ENCODE data around the gene HEPHL1.

HEPHL1 gene

DNA sequence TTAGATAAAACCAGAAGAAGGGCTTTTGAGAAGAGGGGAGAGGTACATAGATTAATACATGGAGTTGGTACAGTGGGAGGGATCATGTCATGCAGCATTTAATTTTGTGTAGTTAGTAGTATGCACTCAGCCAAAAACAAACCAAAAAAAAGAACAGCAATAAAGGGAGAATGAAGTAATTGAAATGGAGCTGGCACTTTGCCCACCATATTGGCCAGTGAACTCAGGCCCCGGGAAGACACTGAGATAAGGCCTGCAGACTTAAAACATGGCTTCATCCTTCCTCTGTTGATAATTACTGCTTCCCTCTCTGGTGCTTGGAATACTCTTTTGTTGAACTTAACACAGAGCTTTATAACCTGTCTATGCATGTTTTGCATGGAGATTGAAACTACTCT is 110.6 kb downstream of the HEPHL1 start:
- no peak for DNase-seq

DNA sequence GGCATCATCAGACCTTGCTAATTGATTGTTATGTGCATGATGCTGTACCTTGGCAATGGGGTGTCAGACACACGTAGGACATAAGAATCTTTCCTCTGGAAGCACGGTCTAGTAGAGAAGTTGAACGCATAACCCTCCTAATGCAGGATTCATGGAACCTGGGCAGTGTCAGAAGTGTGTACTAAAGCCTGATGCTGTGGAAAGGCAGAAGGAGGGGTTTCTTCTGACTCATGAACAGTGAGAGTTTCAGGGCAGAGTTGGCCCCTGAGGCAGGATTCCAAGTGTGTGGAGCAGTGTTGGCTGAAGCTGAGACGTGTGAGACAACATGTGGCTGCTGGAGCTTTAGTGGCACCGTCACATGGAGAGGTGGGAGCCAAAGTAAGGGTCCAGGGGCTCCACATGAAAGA is 111.0 kb downstream of the HEPHL1 start:
- no peak for DNase-seq

DNA sequence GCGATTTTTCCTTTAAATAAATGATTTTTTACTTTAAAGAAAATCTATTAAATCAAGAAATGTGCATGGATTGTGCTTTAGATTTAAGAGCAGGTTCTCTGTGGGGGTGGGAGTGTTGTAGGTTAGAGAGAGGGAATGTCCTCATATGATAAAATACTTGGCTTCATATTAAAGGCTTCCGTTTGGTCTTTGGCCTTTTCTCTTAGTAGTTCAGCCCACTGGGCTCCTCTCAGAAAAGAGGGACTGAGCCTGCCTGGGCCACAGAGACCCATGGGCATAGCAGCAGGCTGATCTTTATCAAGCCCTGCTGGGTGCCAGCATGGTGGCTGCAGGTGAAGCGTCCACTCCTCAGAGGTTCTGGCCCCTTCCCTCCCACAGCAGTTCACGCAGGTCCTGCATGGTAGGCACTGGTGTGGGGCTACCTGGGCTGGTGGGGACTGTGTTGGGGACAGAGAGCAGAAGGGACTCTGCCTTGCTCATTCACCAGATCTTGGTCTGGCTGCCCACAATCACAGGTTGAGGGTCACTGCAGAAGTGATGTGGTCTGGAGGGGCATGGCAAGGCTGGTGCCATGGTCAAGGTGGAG is 111.8 kb downstream of the HEPHL1 start:
- DNase-seq: no peak

DNA sequence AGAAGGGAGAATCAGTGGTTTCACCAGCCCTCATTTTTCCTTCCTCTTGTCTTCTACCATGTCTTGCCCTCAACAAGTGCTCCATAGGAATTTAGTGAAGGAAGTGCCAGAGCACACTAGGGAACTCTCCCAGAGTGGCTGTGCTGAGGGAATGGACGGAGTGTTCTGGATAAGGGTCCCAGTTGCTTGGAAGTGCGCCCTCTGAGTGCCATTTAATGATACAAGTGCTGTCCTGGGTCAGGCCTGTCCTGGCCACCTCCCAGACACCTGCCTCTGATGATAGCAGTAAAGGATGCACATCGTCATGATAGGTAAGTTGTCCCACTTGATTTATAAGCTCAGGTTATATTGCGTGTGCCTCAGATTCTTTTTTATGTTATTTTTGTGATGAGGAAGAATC is 112.6 kb downstream of the HEPHL1 start:
- DNase-seq: no peak

DNA sequence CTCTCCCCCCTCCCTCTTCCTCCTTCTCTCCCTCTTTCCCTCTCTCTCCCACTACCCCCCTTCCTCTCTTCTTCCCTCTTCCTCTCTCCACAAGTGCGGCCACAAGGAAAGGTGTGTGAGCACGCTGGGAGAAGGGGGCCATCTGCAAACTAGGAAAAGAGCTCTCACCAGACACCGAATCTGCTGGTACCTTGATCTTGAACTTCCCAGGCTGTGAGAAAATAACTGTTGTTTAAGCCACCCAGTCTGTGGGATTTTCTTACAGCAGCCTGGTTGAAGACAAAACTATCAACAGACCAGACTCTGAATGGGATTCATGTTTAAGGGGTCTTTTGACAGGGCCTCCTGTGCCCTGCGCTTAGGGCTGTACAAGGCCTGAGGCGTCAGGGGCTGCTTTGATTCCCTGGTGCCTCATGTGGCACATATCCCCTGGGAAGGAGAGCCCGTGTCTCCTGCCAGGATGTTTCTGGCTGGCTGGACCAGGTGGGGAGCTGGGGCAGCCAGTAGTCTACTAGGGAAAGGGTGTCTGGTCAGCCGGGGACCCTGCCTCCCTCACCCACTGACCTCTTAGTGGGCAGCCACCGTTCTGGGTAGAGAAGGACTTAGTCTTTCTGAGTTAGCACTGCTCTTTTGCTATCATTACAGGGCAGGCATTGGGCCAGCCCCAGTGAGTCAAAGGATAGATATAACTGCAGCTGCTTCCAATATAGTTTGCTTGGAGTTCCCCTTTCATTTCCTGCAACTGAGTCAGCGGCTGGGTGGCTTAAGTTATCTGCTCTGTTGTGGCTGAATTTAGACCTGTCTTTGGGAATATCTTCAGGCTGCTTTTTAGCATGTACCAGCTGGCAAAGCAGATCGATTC is 113.7 kb downstream of the HEPHL1 start:
- peak; percentile 61 to 66 for DNase-seq

DNA sequence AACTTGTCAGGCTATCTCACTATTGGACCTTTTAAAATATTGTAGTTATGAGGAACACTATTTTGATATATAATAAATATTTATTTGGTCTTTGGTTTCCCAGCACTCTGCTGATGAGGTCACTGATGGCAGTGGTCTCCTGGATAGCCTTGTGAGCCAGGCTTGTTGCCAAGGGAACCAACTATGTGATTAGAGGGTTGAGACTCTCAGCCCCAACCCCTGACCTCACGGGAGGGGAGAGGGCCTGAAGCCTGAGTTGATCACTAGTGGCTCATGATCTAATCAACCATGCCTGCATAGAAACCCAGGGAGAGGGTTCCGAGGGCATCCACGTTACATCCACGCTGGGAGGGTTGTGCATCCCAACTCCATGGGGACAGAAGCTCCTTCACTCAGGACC is 118.3 kb downstream of the HEPHL1 start:
- no peak for DNase-seq

DNA sequence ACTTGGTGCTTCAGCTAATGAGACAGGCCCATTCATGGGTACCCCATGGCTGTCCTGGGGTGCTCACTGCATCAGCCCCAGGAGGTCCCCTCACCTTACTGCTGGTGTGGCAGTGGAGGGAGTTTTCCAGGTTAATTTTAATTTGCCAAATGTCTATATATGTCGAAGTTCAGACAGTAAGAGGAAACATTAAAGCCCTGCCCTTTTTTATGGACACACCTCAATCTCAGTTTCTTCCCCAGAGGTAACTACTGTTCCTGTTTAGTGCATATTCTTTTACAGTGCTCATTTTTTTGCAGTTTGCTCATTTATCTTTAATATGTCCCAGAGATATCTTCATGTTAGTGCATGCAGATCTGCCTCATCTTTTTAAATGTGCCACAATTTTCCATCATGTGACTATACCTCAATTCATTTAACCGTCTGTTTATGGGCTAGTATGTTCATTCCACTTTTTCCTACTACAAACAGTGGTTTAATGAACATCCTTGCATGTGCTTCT is 119.1 kb downstream of the HEPHL1 start:
- DNase-seq: no peak

DNA sequence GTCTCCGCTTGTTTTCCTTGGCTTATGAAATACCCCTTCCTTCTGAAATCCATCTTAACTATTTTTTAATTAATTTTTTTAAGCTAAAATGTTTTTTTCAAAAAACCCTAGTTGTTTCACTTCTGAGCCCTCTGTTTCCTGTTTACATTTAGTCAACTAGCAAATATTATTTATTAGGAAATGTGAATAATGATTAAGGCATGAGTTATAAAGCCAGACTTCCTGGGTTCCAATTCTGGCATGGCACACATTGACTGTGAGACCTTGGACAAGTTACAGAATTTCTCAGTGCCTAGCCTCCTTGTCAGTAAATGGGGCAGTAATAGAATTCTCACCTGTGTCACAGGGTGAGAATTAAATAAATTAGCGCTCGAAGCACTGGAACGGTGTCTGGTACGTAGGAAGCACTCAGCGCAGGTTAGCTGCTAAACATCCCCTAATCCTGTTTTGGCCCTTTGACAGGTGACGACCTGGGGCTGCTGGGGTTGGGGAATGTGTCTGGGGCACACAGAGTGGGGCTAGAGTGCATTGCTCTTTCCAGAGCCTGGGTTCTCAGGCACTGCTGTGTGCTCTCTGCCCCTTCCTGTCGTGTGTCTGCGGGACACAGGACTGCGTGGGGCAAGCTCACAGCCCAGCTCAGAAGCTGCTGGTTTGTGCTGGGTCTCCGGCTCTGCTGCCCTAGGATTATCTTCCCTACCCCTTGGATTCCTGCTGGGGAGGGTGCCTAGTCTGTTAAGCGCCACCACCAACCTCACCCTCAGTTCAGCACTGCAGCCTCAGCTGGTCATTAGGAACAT is 120.6 kb downstream of the HEPHL1 start:
- no peak for DNase-seq

DNA sequence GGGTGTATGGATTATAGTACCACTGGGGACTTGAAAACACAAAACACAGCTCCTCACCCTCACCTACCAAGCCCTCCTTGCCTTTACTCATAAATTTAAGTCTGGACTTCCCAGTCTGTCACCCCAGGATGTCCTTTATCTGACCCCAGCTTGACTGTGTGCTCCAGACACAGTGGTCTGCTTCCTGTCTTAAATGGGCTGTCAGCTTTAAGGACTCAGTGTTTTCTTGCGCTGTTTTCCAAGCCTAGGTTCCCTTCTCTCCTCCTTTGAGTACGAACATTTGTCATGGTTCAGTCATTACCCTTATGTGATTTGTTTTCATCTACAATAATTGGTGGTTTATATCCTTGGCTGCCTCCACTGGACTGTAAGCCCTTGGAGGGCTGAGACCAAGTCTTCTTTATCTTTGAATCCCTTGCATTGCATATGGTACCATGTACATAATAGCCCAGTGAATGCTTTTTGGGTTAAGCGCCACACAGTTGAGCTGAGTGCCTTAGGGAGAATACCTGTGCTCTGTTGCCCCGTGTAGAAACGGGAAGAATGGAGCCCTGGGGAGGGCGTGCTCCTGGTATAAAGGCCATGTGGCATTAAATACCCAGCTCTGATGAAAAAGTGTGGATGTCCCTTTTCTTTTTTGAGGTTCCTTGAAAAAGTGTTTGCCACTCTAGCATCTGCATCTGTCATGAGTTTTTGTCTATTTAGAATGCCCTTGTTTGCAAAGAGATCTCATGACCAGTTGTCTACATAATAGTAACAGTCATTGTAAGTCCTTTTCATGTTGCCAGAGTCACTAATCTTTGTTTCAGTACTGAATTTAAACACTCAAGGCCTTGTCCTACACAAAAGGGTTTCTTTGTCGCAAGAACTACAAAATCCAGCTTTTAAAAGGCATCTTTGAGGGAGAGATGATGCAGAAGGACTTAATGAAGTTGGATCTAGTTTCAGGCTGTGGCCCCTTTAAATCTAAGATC is 121.4 kb downstream of the HEPHL1 start:
- DNase-seq: peak in 1 of 2 donors; percentile 18

DNA sequence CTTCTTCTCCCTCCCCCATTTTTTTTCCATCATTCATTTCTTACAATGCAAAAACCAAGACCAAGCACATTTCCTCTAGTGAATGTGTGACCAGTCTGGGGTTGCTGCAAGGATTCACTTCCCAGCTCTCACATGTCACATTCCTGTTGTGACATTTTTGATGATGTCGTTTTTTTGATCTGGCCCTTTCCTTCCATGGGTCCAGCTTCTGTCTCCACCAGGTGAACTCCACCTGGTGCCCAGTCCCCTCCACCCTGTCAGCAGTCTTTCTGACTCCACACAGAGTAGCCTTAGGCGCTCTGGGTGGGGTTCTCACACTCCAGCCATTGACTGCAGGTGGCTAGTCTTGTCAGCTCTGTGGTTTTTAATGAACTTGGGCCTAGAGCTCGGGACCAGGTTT is 123.1 kb downstream of the HEPHL1 start:
- peak; percentile 18 to 33 for DNase-seq

DNA sequence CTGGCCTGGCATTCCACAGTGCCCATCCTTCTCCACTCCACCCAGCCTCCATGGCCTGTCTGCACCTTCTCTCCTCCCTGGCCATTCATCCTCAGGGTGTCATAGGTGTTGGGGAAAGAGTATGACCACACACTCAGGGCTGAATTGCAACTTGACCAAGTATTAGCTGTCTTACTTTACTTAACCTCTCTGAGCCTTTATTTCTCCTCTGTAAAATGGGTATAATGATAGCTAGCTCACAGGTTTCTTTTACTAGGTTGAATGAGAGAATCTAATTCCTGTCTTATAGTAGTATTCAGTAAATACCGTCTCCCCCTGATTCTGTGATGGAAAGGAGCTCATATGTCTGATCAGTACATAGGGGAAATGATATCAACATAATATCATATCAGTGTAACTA is 123.5 kb downstream of the HEPHL1 start:
- no peak for DNase-seq

DNA sequence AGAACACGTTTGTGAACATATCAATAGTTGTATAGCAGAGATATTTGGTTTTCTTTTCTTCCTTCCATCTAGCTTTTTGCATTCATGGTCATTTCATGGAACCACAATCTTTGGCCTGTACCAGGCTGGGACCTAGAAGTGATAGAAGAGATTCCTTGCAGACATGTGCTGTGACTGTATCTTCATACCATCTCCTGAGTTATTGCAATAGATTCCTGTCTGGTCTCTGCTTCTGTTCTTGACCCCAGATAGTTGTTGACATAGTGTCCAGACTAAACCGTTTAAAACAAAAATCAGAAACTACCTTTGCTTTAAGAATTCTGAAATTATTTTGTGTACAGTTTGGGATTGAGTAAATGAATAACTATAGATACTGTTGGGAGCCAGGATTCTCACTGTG is 124.3 kb downstream of the HEPHL1 start:
- no peak for DNase-seq

DNA sequence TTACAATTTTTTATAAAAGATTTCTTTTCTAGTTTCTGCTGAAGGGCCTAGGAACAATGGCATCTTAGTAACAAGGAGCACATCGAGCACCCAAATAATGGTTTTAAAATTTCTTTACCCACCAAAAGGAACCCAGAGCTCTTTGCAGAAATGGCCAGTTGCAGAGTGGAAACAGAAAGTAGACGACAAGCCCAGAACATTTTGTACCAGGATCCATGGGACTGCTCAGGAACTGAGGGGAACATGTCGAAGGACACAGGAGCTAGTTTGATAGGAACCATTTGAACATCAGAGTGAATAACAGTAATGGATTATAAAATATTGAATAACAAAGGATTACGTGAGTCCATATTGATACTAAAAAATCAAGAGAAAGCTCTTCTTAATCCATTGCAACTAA is 124.8 kb downstream of the HEPHL1 start:
- DNase-seq: no peak

DNA sequence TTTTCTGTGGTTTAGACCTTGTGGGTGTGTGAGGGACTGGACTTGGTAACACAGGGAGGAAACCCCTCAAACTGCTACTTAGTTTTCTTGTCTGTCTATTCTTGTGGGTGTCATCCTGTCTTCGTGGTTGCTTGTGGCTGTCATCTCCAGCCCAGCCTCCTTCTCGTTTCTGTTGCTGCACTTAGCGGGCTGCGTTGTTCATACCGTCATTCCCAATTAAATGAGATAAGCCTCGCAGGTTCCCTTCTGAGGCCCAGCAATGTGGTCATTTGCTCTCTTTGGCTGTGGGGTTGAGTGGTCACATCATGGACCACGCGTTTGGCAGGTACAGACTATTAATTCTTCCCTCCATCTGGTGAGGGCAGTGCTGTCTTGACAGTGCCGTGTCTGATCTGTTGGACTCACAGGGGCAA is 126.3 kb downstream of the HEPHL1 start:
- peak in 1 of 2 donors; percentile 21 for DNase-seq

DNA sequence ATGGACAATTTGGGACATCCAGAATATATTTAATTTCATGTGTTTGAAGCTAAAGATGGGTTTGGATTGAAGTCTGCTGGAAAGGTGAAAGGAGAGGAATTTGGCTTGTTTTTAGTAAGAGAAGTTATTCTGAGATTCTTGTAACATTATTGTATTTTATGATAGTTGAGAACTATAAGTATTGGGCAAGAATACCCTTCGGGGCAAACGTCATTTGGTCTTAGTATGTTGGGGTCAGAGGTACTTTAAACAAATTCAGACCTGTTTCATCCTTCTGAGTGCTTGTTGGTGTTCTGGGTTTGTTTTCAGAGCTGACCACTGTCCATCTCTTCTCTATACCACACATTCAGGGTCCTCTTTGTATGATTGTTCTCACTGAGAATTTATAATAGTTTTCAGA is 127.0 kb downstream of the HEPHL1 start:
- DNase-seq: no peak

DNA sequence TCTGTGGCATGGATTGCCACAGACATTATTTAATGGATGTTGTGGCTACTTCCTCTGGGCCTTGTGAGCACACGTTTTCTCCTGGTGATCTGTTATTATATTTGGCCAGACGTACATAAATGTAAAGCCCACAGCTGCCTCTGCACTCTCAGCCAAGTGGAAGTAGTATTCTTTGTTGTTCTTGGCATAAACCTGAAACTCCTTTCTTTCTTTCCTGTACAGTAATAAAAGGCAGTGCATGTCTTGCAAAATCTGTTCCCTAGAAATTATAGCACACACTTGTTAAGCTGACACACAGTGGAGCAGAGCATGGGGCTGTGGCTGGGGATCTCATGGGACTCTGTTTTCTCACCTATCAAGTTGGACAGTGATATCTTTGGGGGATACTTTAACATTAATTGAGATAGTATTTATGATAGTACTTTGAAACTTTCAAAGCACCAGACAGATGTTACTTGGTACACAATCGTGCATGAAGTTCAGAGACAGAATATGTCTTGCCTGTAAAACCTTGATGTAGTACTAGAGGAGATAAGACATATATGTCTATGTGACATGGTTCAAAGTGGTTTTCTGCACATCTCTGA is 128.4 kb downstream of the HEPHL1 start:
- DNase-seq: no peak

DNA sequence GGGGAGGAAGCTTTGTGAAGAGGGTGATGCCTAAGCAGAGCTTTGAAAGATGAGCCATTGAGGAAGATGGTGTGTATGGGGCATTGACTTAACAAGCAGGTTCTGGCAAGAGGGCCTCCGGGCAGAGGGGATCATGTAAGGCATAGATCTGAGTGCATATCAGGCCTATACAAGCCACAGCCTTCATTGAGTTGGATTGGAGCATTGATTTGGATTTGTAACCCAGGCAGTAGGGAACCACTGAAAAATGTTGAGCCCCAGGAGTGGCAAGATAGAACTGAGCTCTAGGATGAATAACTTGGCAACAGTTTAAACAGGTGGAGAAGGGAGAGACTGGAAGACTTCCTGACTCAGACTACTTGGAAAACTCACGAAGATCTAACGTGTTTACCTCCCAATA is 128.9 kb downstream of the HEPHL1 start:
- no peak for DNase-seq

DNA sequence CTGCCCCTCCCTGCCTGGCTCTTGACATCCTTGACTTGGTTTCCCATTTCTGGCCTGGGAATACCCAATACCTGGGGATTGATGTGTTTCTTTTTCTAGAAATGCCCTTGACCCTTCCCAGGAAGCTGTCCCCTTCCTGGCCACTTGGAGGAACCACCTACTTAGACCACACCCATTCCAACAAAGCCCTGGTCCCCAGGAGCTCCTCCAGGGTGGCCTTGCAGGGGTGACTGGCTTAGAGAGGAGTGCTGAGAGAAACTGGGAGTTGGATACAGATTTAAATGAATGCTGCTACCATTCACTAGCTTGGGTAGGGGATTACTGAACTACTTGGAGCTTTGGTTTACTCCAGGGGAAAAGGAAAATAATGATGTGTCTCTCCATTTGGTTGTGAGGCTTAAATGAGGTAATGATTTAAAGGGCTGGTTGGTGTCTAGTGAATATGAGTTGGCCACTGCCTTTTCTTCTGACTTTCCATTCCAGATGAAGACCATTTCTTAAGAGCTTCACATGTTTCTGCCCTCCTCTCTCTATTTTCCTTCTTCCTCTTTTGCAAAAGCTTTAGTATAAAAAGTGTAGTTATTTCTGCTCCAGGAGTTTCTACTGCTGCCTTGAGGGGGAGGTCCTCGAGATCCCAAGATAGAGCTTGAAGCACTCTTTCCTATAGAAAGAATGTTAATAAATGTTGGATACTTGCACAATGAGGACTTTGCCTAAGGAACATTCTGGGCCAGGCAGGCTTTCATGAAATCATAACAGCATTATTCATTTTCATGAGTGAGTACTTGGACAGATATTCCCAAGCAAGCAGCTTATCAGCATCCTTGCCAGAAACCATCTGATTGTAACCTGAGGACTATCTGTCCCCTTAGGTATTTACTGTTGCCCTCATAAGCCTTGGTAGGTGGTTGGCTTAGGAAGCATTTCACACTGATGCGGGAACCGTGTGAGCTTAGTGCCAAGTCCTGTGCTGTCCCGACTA is 129.8 kb downstream of the HEPHL1 start:
- DNase-seq: peak; percentile 18 to 29

DNA sequence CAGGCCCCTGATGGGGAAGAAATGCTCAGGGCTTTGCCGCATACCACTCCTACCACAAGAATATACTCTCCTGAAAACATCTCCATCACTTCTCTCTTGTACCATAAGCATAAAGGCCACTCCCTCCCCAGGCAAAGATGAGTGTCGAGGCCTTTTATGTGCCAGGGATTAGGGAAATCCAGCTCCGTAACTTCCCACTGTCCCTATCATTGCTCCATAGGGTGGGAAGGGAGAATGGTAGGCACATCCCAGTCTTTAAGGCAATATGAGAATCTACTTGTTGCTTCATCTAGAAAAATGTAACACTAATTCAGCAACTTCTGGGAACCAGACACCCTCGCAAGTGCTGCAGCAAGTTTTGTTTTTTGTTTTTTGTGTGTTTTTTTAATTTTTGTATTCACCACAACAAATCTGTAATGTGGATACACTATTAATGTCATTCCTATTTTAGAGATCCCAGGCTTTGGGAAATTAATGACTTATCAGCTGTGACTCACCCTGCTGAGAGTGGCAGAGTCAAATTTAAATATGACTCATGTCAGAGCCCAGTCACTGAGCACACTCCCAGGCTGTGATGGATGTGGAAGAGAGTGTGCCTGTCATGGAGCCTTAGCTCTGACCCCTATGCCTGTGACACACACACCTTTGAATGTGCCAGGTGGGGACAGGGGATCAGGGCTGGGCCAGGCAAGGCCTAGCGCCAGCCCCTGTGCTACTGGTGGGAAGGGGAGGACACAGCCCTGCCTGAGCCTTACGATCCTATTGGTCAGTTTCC is 130.9 kb downstream of the HEPHL1 start:
- peak; percentile 66 to 69 for DNase-seq

DNA sequence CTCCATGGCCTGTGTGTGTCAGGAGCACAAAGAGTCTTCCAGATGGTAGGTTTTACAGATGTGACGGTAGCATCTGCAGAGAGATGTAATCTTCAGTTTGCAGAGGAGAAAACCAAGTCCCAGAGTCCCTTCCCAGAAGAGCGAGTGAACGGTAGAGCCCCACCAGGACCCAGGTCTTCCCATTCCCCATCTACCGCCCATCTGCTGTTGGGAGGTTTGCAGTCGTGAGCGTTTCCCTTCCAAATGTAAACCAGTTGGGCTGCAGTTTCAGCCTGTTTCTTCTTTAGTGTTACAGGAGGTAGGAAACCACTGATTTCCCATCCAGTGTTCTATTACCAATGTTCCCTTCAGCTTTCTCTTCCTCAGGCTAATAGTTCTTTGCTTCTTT is 131.5 kb downstream of the HEPHL1 start:
- DNase-seq: no peak
